GM12878 (cell line): ENCODE data around the gene SV2A. TPM values are rescaled to one million over a fixed set of nuclear protein-coding genes. Genes with fewer than 3 reads are reported as not detected.

ENCODE experiments used
- FOS ChIP-seq: IDR thresholded peaks from 3 replicates; pipeline ENCODE4 v1.6.1; 2011; ENCODE audit warnings: borderline replicate concordance; ENCODE audit not compliant: insufficient read length; ENCODE audit errors: extremely low read depth
- IKZF2 ChIP-seq, 2 experiments: fragments of 450-650 bp; IDR thresholded peaks; 2 replicates each; pipeline ENCODE4 v1.6.1; 2017; ENCODE audit warnings: mild to moderate bottlenecking in 2 of 2, moderate library complexity in 2 of 2
- MTA2 ChIP-seq: fragments of 450-650 bp; IDR thresholded peaks from 2 replicates; pipeline ENCODE4 v1.6.1; 2016; ENCODE audit warnings: low read depth, mild to moderate bottlenecking, moderate library complexity
- MYB ChIP-seq: fragments of 150-350 bp; IDR thresholded peaks from 2 replicates; pipeline ENCODE4 v1.6.1; 2014; ENCODE audit warnings: mild to moderate bottlenecking, low read depth, low read length, borderline replicate concordance
- POLR2AphosphoS5 ChIP-seq: IDR thresholded peaks from 2 replicates; pipeline ENCODE4 v1.6.1; 2011; ENCODE audit warnings: mild to moderate bottlenecking, low read length, inconsistent platforms
- RAD51 ChIP-seq: fragments of 450-650 bp; IDR thresholded peaks from 2 replicates; pipeline ENCODE4 v1.6.1; 2016; ENCODE audit warnings: moderate library complexity, mild to moderate bottlenecking, inconsistent platforms
- SP1 ChIP-seq: IDR thresholded peaks from one replicate; pipeline ENCODE4 v1.6.1; 2011; ENCODE audit warnings: low read depth, low read length
- STAT3 ChIP-seq: IDR thresholded peaks from 2 replicates; pipeline ENCODE4 v1.6.1; 2011; ENCODE audit warnings: low read depth, low read length, improper control_type of control experiment
- SUPT20H ChIP-seq: IDR thresholded peaks from 2 replicates; pipeline ENCODE4 v1.6.1; 2011; ENCODE audit warnings: low read depth, mild to moderate bottlenecking, low read length, moderate library complexity, borderline replicate concordance; ENCODE audit not compliant: control insufficient read depth
- YBX1 ChIP-seq: fragments of 450-650 bp; IDR thresholded peaks from 2 replicates; pipeline ENCODE4 v1.6.1; 2016; ENCODE audit warnings: antibody characterized with exemption
- ZNF274 ChIP-seq: IDR thresholded peaks from one replicate; pipeline ENCODE4 v1.8.0; 2011; ENCODE audit not compliant: insufficient read length, insufficient read depth
- ZNF622 ChIP-seq: fragments of 450-650 bp; IDR thresholded peaks from 2 replicates; pipeline ENCODE4 v1.6.1; 2017; ENCODE audit warnings: mild to moderate bottlenecking, inconsistent platforms
- polyA plus RNA-seq, 11 experiments: library from polyadenylated mRNA; depleted of rRNA in 4 of 11; unstranded in 6 of 11; stranded (reverse) in 5 of 11; fragments of >200 nt; fragmentation: Nextera tagmentation in 4 of 11; fragmentation: Illumina TruSeq in 1 of 11; extraction: Ambion mirVana in 4 of 11; extraction: Trizol in 1 of 11; gene quantifications; 1 replicate in 1 of 11; 2 replicates in 10 of 11; pipeline versions ENCODE4 v1.2.1 to v1.2.3, GENCODE V29; 2011 to 2016; ENCODE audit warnings: inconsistent platforms in 2 of 11, missing spikeins in 2 of 11, low read depth in 1 of 11
- total RNA-seq, 4 experiments: library from RNA; depleted of rRNA in 3 of 4; stranded (reverse); fragments of >200 nt in 3 of 4; fragmentation: Illumina TruSeq in 1 of 4; extraction: Trizol in 1 of 4; gene quantifications; 2 replicates each; pipeline versions ENCODE4 v1.2.1 to v1.2.3, GENCODE V29; 2013 to 2021
- TF ChIP-seq, protein P1 (sequence below), 3 experiments: IDR thresholded peaks in 2 of 3; conservative IDR thresholded peaks in 1 of 3; 2 replicates each; pipeline ENCODE4 v1.5.1; 2011; ENCODE audit warnings: low read depth in 3 of 3, low read length in 3 of 3, mild to moderate bottlenecking in 3 of 3, control low read depth in 2 of 3, moderate library complexity in 2 of 3, inconsistent platforms in 1 of 3, mixed read lengths in 1 of 3; ENCODE audit not compliant: control insufficient read depth in 2 of 3, insufficient read depth in 1 of 3; ENCODE audit errors: extremely low read depth in 1 of 3
- TF ChIP-seq, protein P2 (sequence below): fragments of 450-650 bp; IDR thresholded peaks from 2 replicates; pipeline ENCODE4 v1.6.1; 2017; ENCODE audit warnings: borderline replicate concordance
- TF ChIP-seq, protein P3 (sequence below): IDR thresholded peaks from 2 replicates; pipeline ENCODE4 v1.6.1; 2011; ENCODE audit warnings: borderline replicate concordance, low read depth, mild to moderate bottlenecking, moderate library complexity, mixed read lengths, low read length; ENCODE audit not compliant: insufficient read depth; ENCODE audit errors: extremely low read length
- TF ChIP-seq, protein P4 (sequence below): fragments of 450-650 bp; IDR thresholded peaks from 2 replicates; pipeline ENCODE4 v1.6.1; 2017; ENCODE audit warnings: mild to moderate bottlenecking, low read depth, inconsistent platforms; ENCODE audit not compliant: poor library complexity, severe bottlenecking
- TF ChIP-seq, protein P5 (sequence below): fragments of 450-650 bp; formaldehyde crosslinking; IDR thresholded peaks from 2 replicates; pipeline ENCODE4 v1.5.0; 2022; ENCODE audit warnings: mild to moderate bottlenecking, missing genetic modification characterization
- TF ChIP-seq, protein P6 (sequence below): IDR thresholded peaks from 2 replicates; pipeline ENCODE4 v1.6.1; 2012; ENCODE audit warnings: low read length, inconsistent platforms

The SV2A gene
- total and polyA plus RNA-seq, 10 of the 15 experiments (the other 5 are each of a cell fraction or from before 2014, with no cell fraction given): 0.39 to 11.6 (median 5.4) TPM

DNA sequence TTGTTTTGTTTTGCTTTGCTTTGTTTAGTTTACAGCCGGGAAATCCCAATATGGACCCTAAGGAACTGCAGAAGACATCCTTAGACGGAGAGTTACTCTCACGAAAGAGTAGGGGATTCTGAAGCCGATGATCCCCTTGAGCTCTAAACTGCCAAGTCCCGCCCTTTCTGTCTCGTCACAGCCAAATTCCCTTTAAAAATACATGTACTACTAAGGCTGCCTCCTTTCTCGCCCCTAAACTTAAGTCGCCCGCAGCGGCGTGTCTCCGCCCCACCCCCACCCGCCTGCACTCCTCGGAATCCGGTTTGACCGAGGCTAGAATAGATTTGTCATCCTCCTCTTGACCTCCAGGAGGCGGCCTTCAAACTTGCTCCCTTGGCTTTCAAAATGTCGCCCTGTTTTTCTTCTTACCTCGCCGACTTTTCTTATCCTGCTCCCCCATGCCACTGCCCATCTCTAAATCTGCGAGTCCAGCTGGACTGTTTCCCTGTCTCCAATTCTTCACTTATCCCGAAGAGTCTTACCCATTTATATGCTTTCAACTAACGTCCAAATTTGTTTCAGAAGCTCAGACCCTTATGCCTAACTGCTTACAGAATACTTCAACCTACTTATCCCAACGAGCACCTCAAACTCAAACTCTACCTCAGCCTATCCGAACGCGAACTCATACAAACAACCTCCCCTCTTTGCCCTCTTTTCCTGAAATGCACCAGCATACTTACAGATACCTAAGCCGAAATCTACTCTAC, 29.2 kb downstream of the SV2A start (continued):
- TF ChIP-seq YBX1 (no peak), SP1 (peak; percentile 7), MYB (no peak), POLR2AphosphoS5 (peak; percentile 90), MTA2 (peak; percentile 28; the same call in 1 of the 2 replicates), SUPT20H (no peak), STAT3 (no peak), RAD51 (no peak), ZNF622 (no peak), IKZF2 (IDR thresholded peaks at IDR 0.05) (peak; percentile 29 to 58), FOS (no peak), ZNF274 (no peak)
- TF ChIP-seq, protein P1, sequence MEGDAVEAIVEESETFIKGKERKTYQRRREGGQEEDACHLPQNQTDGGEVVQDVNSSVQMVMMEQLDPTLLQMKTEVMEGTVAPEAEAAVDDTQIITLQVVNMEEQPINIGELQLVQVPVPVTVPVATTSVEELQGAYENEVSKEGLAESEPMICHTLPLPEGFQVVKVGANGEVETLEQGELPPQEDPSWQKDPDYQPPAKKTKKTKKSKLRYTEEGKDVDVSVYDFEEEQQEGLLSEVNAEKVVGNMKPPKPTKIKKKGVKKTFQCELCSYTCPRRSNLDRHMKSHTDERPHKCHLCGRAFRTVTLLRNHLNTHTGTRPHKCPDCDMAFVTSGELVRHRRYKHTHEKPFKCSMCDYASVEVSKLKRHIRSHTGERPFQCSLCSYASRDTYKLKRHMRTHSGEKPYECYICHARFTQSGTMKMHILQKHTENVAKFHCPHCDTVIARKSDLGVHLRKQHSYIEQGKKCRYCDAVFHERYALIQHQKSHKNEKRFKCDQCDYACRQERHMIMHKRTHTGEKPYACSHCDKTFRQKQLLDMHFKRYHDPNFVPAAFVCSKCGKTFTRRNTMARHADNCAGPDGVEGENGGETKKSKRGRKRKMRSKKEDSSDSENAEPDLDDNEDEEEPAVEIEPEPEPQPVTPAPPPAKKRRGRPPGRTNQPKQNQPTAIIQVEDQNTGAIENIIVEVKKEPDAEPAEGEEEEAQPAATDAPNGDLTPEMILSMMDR (IDR thresholded peaks at IDR 0.05 in 2 of 3, conservative IDR thresholded peaks at IDR 0.05 in 1 of 3; ENCODE audit: control insufficient read depth in 2 of 3, extremely low read depth in 1 of 3, insufficient read depth in 1 of 3, low read depth in 3 of 3, low read length in 3 of 3): peak; percentile 64 to 73 (median 69)
- TF ChIP-seq, protein P2, sequence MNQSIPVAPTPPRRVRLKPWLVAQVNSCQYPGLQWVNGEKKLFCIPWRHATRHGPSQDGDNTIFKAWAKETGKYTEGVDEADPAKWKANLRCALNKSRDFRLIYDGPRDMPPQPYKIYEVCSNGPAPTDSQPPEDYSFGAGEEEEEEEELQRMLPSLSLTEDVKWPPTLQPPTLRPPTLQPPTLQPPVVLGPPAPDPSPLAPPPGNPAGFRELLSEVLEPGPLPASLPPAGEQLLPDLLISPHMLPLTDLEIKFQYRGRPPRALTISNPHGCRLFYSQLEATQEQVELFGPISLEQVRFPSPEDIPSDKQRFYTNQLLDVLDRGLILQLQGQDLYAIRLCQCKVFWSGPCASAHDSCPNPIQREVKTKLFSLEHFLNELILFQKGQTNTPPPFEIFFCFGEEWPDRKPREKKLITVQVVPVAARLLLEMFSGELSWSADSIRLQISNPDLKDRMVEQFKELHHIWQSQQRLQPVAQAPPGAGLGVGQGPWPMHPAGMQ: no peak
- TF ChIP-seq, protein P3, sequence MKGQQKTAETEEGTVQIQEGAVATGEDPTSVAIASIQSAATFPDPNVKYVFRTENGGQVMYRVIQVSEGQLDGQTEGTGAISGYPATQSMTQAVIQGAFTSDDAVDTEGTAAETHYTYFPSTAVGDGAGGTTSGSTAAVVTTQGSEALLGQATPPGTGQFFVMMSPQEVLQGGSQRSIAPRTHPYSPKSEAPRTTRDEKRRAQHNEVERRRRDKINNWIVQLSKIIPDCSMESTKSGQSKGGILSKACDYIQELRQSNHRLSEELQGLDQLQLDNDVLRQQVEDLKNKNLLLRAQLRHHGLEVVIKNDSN: no peak
- TF ChIP-seq, protein P4, sequence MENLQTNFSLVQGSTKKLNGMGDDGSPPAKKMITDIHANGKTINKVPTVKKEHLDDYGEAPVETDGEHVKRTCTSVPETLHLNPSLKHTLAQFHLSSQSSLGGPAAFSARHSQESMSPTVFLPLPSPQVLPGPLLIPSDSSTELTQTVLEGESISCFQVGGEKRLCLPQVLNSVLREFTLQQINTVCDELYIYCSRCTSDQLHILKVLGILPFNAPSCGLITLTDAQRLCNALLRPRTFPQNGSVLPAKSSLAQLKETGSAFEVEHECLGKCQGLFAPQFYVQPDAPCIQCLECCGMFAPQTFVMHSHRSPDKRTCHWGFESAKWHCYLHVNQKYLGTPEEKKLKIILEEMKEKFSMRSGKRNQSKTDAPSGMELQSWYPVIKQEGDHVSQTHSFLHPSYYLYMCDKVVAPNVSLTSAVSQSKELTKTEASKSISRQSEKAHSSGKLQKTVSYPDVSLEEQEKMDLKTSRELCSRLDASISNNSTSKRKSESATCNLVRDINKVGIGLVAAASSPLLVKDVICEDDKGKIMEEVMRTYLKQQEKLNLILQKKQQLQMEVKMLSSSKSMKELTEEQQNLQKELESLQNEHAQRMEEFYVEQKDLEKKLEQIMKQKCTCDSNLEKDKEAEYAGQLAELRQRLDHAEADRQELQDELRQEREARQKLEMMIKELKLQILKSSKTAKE: peak; percentile 75
- TF ChIP-seq, protein P5, sequence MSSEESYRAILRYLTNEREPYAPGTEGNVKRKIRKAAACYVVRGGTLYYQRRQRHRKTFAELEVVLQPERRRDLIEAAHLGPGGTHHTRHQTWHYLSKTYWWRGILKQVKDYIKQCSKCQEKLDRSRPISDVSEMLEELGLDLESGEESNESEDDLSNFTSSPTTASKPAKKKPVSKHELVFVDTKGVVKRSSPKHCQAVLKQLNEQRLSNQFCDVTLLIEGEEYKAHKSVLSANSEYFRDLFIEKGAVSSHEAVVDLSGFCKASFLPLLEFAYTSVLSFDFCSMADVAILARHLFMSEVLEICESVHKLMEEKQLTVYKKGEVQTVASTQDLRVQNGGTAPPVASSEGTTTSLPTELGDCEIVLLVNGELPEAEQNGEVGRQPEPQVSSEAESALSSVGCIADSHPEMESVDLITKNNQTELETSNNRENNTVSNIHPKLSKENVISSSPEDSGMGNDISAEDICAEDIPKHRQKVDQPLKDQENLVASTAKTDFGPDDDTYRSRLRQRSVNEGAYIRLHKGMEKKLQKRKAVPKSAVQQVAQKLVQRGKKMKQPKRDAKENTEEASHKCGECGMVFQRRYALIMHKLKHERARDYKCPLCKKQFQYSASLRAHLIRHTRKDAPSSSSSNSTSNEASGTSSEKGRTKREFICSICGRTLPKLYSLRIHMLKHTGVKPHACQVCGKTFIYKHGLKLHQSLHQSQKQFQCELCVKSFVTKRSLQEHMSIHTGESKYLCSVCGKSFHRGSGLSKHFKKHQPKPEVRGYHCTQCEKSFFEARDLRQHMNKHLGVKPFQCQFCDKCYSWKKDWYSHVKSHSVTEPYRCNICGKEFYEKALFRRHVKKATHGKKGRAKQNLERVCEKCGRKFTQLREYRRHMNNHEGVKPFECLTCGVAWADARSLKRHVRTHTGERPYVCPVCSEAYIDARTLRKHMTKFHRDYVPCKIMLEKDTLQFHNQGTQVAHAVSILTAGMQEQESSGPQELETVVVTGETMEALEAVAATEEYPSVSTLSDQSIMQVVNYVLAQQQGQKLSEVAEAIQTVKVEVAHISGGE: no peak
- TF ChIP-seq, protein P6, sequence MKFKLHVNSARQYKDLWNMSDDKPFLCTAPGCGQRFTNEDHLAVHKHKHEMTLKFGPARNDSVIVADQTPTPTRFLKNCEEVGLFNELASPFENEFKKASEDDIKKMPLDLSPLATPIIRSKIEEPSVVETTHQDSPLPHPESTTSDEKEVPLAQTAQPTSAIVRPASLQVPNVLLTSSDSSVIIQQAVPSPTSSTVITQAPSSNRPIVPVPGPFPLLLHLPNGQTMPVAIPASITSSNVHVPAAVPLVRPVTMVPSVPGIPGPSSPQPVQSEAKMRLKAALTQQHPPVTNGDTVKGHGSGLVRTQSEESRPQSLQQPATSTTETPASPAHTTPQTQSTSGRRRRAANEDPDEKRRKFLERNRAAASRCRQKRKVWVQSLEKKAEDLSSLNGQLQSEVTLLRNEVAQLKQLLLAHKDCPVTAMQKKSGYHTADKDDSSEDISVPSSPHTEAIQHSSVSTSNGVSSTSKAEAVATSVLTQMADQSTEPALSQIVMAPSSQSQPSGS: peak; percentile 72; the same call in 1 of the 2 replicates
